A549 (cell line): ENCODE results near the gene COMMD7.

Experiments used
- BHLHE40 ChIP-seq: IDR thresholded peaks from 2 replicates; pipeline ENCODE4 v1.6.1; 2012; ENCODE audit warnings: low read depth, low read length, inconsistent platforms
- FOXS1 ChIP-seq: fragments of 250-450 bp; sonication (Bioruptor Pico); IDR thresholded peaks from 2 replicates; pipeline ENCODE4 v1.5.0; 2020; ENCODE audit warnings: mild to moderate bottlenecking, moderate library complexity
- JUNB ChIP-seq: fragments of >200 bp; sonication (Bioruptor Twin); formaldehyde crosslinking; IDR thresholded peaks from 2 replicates; pipeline ENCODE4 v1.6.1; 2016
- MAX ChIP-seq: IDR thresholded peaks from 2 replicates; pipeline ENCODE4 v1.6.1; 2012
- NR3C1 ChIP-seq: fragments of >200 bp; sonication (Bioruptor Twin); formaldehyde crosslinking; IDR thresholded peaks from 3 replicates; pipeline ENCODE4 v1.6.1; 2017
- POLR2A ChIP-seq: IDR thresholded peaks from 2 replicates; pipeline ENCODE4 v1.6.1; 2012; ENCODE audit warnings: mild to moderate bottlenecking, low read length
- POLR2AphosphoS2 ChIP-seq: conservative IDR thresholded peaks from 2 replicates; pipeline ENCODE4 v1.6.1; 2012; ENCODE audit warnings: low read length, improper control_type of control experiment, inconsistent platforms
- ZNF302 ChIP-seq: fragments of 250-450 bp; sonication (Bioruptor Pico); IDR thresholded peaks from 2 replicates; pipeline ENCODE4 v1.9.0; 2021; ENCODE audit warnings: inconsistent platforms, mild to moderate bottlenecking, moderate library complexity
- TF ChIP-seq, protein P1 (sequence below): fragments of >200 bp; sonication (Bioruptor Twin); formaldehyde crosslinking; IDR thresholded peaks from 3 replicates; pipeline ENCODE4 v1.5.1; 2016
- TF ChIP-seq, protein P2 (sequence below): fragments of 450-650 bp; IDR thresholded peaks from 2 replicates; pipeline ENCODE4 v1.6.1; 2014; ENCODE audit warnings: antibody characterized with exemption

DNA sequence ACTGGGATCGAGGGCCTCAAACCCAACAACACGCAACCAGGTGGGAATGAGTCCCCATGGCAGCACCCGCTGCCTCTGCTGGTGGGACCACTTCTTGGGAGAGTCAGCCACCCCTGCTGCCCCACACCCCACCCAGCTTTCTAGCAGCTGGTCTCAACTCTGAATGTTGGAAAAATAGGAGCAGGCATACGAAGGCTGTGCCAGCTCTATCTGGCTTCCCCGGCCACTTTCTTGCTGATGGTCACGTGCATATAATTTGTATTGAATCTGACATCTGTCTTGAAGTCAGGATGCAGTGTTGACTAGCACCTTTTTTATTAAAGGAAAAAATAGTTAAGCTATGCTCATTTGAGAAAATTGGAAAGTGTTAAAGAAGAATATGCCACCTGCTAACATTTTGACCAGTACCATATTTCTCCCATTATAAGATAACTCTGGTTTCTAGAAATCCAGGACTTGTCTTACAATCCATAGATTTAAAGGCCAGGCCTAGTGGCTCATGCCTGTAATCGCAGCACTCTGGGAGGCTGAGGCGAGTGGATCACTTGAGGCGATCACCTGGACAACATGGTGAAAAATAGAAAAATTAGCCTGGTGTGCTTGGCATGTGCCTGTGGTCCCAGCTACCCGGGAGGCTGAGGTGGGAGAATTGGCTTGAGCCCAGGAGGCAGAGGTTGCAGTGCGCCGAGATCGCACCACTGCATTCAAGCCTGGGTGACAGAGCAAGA lies 49.6 kb upstream of the COMMD7 start:
- TF ChIP-seq NR3C1 = no peak
- TF ChIP-seq, protein P1, sequence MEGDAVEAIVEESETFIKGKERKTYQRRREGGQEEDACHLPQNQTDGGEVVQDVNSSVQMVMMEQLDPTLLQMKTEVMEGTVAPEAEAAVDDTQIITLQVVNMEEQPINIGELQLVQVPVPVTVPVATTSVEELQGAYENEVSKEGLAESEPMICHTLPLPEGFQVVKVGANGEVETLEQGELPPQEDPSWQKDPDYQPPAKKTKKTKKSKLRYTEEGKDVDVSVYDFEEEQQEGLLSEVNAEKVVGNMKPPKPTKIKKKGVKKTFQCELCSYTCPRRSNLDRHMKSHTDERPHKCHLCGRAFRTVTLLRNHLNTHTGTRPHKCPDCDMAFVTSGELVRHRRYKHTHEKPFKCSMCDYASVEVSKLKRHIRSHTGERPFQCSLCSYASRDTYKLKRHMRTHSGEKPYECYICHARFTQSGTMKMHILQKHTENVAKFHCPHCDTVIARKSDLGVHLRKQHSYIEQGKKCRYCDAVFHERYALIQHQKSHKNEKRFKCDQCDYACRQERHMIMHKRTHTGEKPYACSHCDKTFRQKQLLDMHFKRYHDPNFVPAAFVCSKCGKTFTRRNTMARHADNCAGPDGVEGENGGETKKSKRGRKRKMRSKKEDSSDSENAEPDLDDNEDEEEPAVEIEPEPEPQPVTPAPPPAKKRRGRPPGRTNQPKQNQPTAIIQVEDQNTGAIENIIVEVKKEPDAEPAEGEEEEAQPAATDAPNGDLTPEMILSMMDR = no peak
- no peak for TF ChIP-seq BHLHE40
- TF ChIP-seq POLR2A = no peak
- no peak for TF ChIP-seq MAX
- TF ChIP-seq ZNF302 (CRISPR knock-in tag) = no peak
- TF ChIP-seq FOXS1 (CRISPR knock-in tag) = no peak
- TF ChIP-seq JUNB = no peak
- TF ChIP-seq POLR2AphosphoS2 = no peak
- TF ChIP-seq, protein P2, sequence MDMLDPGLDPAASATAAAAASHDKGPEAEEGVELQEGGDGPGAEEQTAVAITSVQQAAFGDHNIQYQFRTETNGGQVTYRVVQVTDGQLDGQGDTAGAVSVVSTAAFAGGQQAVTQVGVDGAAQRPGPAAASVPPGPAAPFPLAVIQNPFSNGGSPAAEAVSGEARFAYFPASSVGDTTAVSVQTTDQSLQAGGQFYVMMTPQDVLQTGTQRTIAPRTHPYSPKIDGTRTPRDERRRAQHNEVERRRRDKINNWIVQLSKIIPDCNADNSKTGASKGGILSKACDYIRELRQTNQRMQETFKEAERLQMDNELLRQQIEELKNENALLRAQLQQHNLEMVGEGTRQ = no peak
